ENCODE measurements around the gene NPS.

GRCh38 chr10:127585519-127586023, 36.5 kb downstream of the NPS start:
- TF ChIP-seq CSRNP3 (CRISPR knock-in tag; IDR thresholded peaks at IDR 0.05) (no peak), ZFP3 (CRISPR knock-in tag; IDR thresholded peaks at IDR 0.05) (no peak), ARNTL (CRISPR knock-in tag; IDR thresholded peaks at IDR 0.05; ENCODE audit: borderline replicate concordance, low read depth) (no peak), CSDC2 (CRISPR knock-in tag; IDR thresholded peaks at IDR 0.05) (no peak), TSHZ2 (CRISPR knock-in tag; IDR thresholded peaks at IDR 0.05) (no peak), ZFP30 (CRISPR knock-in tag; IDR thresholded peaks at IDR 0.05) (no peak), PATZ1 (CRISPR knock-in tag; IDR thresholded peaks at IDR 0.05; ENCODE audit: borderline replicate concordance) (no peak), ZNF70 (CRISPR knock-in tag; IDR thresholded peaks at IDR 0.05) (no peak), ZNF8 (CRISPR knock-in tag; IDR thresholded peaks at IDR 0.05) (no peak), BACH2 (CRISPR knock-in tag; IDR thresholded peaks at IDR 0.05; ENCODE audit: borderline replicate concordance) (no peak), CREB5 (CRISPR knock-in tag; IDR thresholded peaks at IDR 0.05; ENCODE audit: low read depth) (no peak), RARB (CRISPR knock-in tag; IDR thresholded peaks at IDR 0.05) (no peak)
